K562 (cell line): ENCODE results near the gene NPDC1. TPM values are rescaled to one million over a fixed set of nuclear protein-coding genes. Genes with fewer than 3 reads are reported as not detected.

Experiments used
- ATAC-seq: fragments of 200-7000 bp; cut with Tn5 transposase; 3 replicates; pipeline ENCODE4 v1.9.1; 2020; ENCODE audit warnings: moderate library complexity
- BruUV-seq: library from RNA; stranded (reverse); fragments of 400-500 nt; replicated peaks from 2 replicates; lab custom pipeline; 2021; lab: Mats Ljungman, UMichigan
- CTCF ChIA-PET: fragments of 300-600 bp; formaldehyde crosslinking; extraction: SDS; loops from one replicate; lab custom pipeline; 2021; ENCODE audit warnings: low intra/inter-chr PET ratio; lab: Yijun Ruan, JAX
- POLR2A ChIA-PET: fragments of 300-600, 350-650 bp; sonication (Branson Sonifier 250); formaldehyde crosslinking; extraction: SDS; loops from one replicate; lab custom pipeline; 2021; ENCODE audit warnings: antibody characterized with exemption, inconsistent platforms; lab: Yijun Ruan, JAX
- DNase-seq, 4 experiments: peaks; one replicate each; pipeline versions ENCODE4 v3.0.0 to v3.0.0-alpha.2; 2011 to 2018; ENCODE audit warnings: low spot score in 3 of 4, mixed read lengths in 3 of 4; ENCODE audit errors: extremely low read depth in 1 of 4
- FAIRE-seq: peaks from 2 replicates; lab custom pipeline; 2011; peaks lifted over from hg19 to GRCh38; lab: Jason Lieb, UNC
- H2AFZ ChIP-seq: 2 replicates; pipeline ENCODE4 v1.6.0; 2011; ENCODE audit warnings: low read depth, low read length, control low read depth, inconsistent platforms
- H3K27ac ChIP-seq: fragments of 200-600 bp; 3 replicates; pipeline ENCODE4 v1.8.0; 2011; ENCODE audit warnings: low read depth, mild to moderate bottlenecking, control low read depth, inconsistent platforms, low read length, moderate library complexity, mixed read lengths; ENCODE audit errors: extremely low read depth
- H3K27me3 ChIP-seq, 2 experiments: fragments of 300-600 bp in 1 of 2; 2 replicates in 1 of 2; 3 replicates in 1 of 2; pipeline versions ENCODE4 v1.6.0 to v1.8.0; 2011; ENCODE audit warnings: inconsistent platforms in 2 of 2, low read length in 2 of 2, mild to moderate bottlenecking in 1 of 2, mixed read lengths in 1 of 2, moderate library complexity in 1 of 2; ENCODE audit not compliant: control insufficient read depth in 2 of 2, insufficient read depth in 2 of 2
- H3K36me3 ChIP-seq: fragments of 300-600 bp; 3 replicates; pipeline ENCODE4 v1.8.0; 2011; ENCODE audit warnings: mild to moderate bottlenecking, low read length, inconsistent platforms; ENCODE audit not compliant: control insufficient read depth, insufficient read depth
- H3K4me1 ChIP-seq, 2 experiments: fragments of 200-600 bp in 1 of 2; replicated peaks in 1 of 2; 2 replicates in 1 of 2; 3 replicates in 1 of 2; pipeline versions ENCODE4 v1.5.1 to v1.8.0; 2011; ENCODE audit warnings: inconsistent platforms in 2 of 2, low read length in 2 of 2, mild to moderate bottlenecking in 1 of 2, mixed read lengths in 1 of 2, moderate library complexity in 1 of 2; ENCODE audit not compliant: control insufficient read depth in 2 of 2, insufficient read depth in 2 of 2
- H3K4me2 ChIP-seq: 2 replicates; pipeline ENCODE4 v1.6.1; 2011; ENCODE audit warnings: low read length, control low read depth, inconsistent platforms, mixed read lengths; ENCODE audit not compliant: insufficient read depth
- H3K4me3 ChIP-seq: fragments of 200-600 bp; sonication (generic), shearing (Covaris generic); 2 replicates; pipeline ENCODE4 v1.5.1; 2016; ENCODE audit warnings: control low read depth, inconsistent platforms
- H3K79me2 ChIP-seq: fragments of 200-600 bp; 3 replicates; pipeline ENCODE4 v1.8.0; 2011; ENCODE audit warnings: low read length, inconsistent platforms; ENCODE audit not compliant: control insufficient read depth, insufficient read depth
- H3K9ac ChIP-seq, 2 experiments: 2 replicates each; pipeline versions ENCODE4 v1.6.0 to v1.6.1; 2011; ENCODE audit warnings: low read depth in 2 of 2, low read length in 2 of 2, control low read depth in 1 of 2, inconsistent platforms in 1 of 2, mild to moderate bottlenecking in 1 of 2, mixed read lengths in 1 of 2; ENCODE audit not compliant: insufficient read depth in 1 of 2
- H3K9me1 ChIP-seq: one replicate; pipeline ENCODE4 v1.6.0; 2011; ENCODE audit warnings: inconsistent platforms, mild to moderate bottlenecking, low read length, moderate library complexity; ENCODE audit not compliant: control insufficient read depth, insufficient read depth
- H3K9me3 ChIP-seq: replicated peaks from 2 replicates; pipeline ENCODE4 v1.5.1; 2011; ENCODE audit warnings: low read depth, low read length, inconsistent platforms; ENCODE audit not compliant: control insufficient read depth, insufficient read depth
- H4K20me1 ChIP-seq: replicated peaks from 2 replicates; pipeline ENCODE4 v1.6.1; 2011; ENCODE audit warnings: low read length, inconsistent platforms, mixed read lengths; ENCODE audit not compliant: control insufficient read depth, insufficient read depth
- E2F3 ChIP-seq: fragments of 250-450 bp; sonication (Bioruptor Pico); IDR thresholded peaks from 2 replicates; pipeline ENCODE4 v1.4.0; 2020; ENCODE audit warnings: mild to moderate bottlenecking
- HDAC1 ChIP-seq, 2 experiments: fragments of 450-650 bp; IDR thresholded peaks; 2 replicates each; pipeline ENCODE4 v1.6.1; 2016 to 2017; ENCODE audit warnings: inconsistent platforms in 1 of 2, mild to moderate bottlenecking in 1 of 2, moderate library complexity in 1 of 2
- HNRNPLL ChIP-seq: fragments of 200-400 bp; formaldehyde crosslinking; IDR thresholded peaks from 2 replicates; pipeline ENCODE4 v1.6.1; 2017; ENCODE audit warnings: low read length, low read depth, mild to moderate bottlenecking; ENCODE audit not compliant: poor library complexity, severe bottlenecking
- KHSRP ChIP-seq: fragments of 450-650 bp; IDR thresholded peaks from 2 replicates; pipeline ENCODE4 v1.6.1; 2017
- KLF1 ChIP-seq: fragments of 450-650 bp; IDR thresholded peaks from 2 replicates; pipeline ENCODE4 v1.6.1; 2016; ENCODE audit warnings: missing genetic modification characterization, missing compliant biosample characterization
- PKNOX1 ChIP-seq: fragments of 450-650 bp; IDR thresholded peaks from 2 replicates; pipeline ENCODE4 v1.6.1; 2016
- POLR2G ChIP-seq: fragments of 200-400 bp; formaldehyde crosslinking; IDR thresholded peaks from 2 replicates; pipeline ENCODE4 v1.6.1; 2017; ENCODE audit warnings: low read depth, mild to moderate bottlenecking, antibody characterized with exemption, low read length, moderate library complexity
- RBFOX2 ChIP-seq: fragments of 200-400 bp; formaldehyde crosslinking; IDR thresholded peaks from 2 replicates; pipeline ENCODE4 v1.6.1; 2017; ENCODE audit warnings: low read depth, mild to moderate bottlenecking, low read length, moderate library complexity
- STAG1 ChIP-seq: sonication (generic); formaldehyde crosslinking; IDR thresholded peaks from 2 replicates; pipeline ENCODE4 v1.5.0; 2020; ENCODE audit warnings: missing genetic modification reagents, borderline replicate concordance
- YY1 ChIP-seq, 3 experiments: IDR thresholded peaks; 2 replicates each; pipeline ENCODE4 v1.6.1; 2011; ENCODE audit warnings: low read length in 2 of 3, mild to moderate bottlenecking in 2 of 3, moderate library complexity in 2 of 3, borderline replicate concordance in 1 of 3, control low read depth in 1 of 3, low read depth in 1 of 3; ENCODE audit not compliant: insufficient read depth in 3 of 3, insufficient replicate concordance in 2 of 3, control insufficient read depth in 1 of 3, insufficient read length in 1 of 3; ENCODE audit errors: extremely low read depth in 1 of 3
- ZNF668 ChIP-seq: fragments of 250-450 bp; sonication (Bioruptor Pico); IDR thresholded peaks from 2 replicates; pipeline ENCODE4 v1.8.0; 2022; ENCODE audit warnings: mild to moderate bottlenecking, inconsistent platforms
- ZNF764 ChIP-seq: fragments of 250-450 bp; sonication (Bioruptor Pico); IDR thresholded peaks from 2 replicates; pipeline ENCODE4 v1.4.0; 2020; ENCODE audit warnings: low read depth, mild to moderate bottlenecking, moderate library complexity
- WGBS: fragments of 100-300 bp; shearing (Covaris generic); methylation state at CpG from one replicate; pipeline ENCODE4 v1.1.6; 2016; ENCODE audit warnings: low coverage, mixed read lengths; ENCODE audit not compliant: insufficient coverage; ENCODE audit errors: missing lambda C conversion rate; 5-methylcytosine and 5-hydroxymethylcytosine counted together
- in situ Hi-C: fragments of 300-500 bp; cut with MboI; formaldehyde crosslinking; loops from 4 replicates; pipeline ENCODE4 v1.15.0; 2018; ENCODE audit warnings: inconsistent platforms, mixed read lengths
- intact Hi-C: fragments of 100-400 bp; cut with micrococcal nuclease; formaldehyde crosslinking; loops from 2 replicates; pipeline ENCODE4 v1.14.2; 2022
- polyA plus RNA-seq, 8 experiments: library from polyadenylated mRNA; depleted of rRNA in 4 of 8; stranded (reverse) in 5 of 8; unstranded in 3 of 8; fragments of >200 nt; fragmentation: Nextera tagmentation in 2 of 8; fragmentation: Illumina TruSeq in 1 of 8; extraction: Ambion mirVana in 2 of 8; extraction: Trizol in 1 of 8; gene quantifications; 2 replicates each; pipeline versions ENCODE4 v1.2.1 to v1.2.3, GENCODE V29; 2011 to 2014; ENCODE audit warnings: inconsistent platforms in 1 of 8, missing spikeins in 1 of 8
- total RNA-seq, 7 experiments: library from RNA; depleted of rRNA in 6 of 7; stranded (reverse); fragments of >200 nt in 6 of 7; fragmentation: Illumina TruSeq in 2 of 7; extraction: Trizol in 2 of 7; gene quantifications; 2 replicates each; pipeline versions ENCODE4 v1.2.1 to v1.2.3, GENCODE V29; 2011 to 2021; ENCODE audit warnings: low replicate concordance in 1 of 7
- TF ChIP-seq, protein P1 (sequence below): sonication (generic); formaldehyde crosslinking; IDR thresholded peaks from 2 replicates; pipeline ENCODE4 v1.9.0; 2022; ENCODE audit warnings: mild to moderate bottlenecking, missing genetic modification reagents
- TF ChIP-seq, protein P2 (sequence below): fragments of 250-450 bp; sonication (Bioruptor Pico); IDR thresholded peaks from 2 replicates; pipeline ENCODE4 v1.6.1; 2021; ENCODE audit warnings: mild to moderate bottlenecking
- TF ChIP-seq, protein P3 (sequence below): sonication (generic); formaldehyde crosslinking; IDR thresholded peaks from 2 replicates; pipeline ENCODE4 v1.8.0; 2022; ENCODE audit warnings: mild to moderate bottlenecking, low read depth, missing genetic modification reagents

The NPDC1 gene
- total and polyA plus RNA-seq, 9 of the 15 experiments (the other 6 are each of a cell fraction or from before 2014, with no cell fraction given), result 0.06 to 2.1 (median 0.53) TPM; not detected in 3

GRCh38 chr9:137068539-137069507 lies 22.8 kb upstream of the NPDC1 start:
- Histone ChIP-seq H3K4me3 (peak overlapping the region; percentile 65), H4K20me1 (peaks cover 19% of the 10 kb centered on the region), H3K79me2 (peaks cover 39% of the 10 kb centered on the region), H3K36me3 (peaks cover 37% of the 10 kb centered on the region; the same call in 2 of the 3 replicates), H3K27me3 (no peaks in the 10 kb centered on the region), H3K9me1 (peaks cover 8% of the 10 kb centered on the region), H3K9ac (peak overlapping the region; percentile 86 to 94; a peak in 3 of 4 replicates), H3K9me3 (no peaks in the 10 kb centered on the region), H2AFZ (no peak overlapping the region), H3K4me1 (peaks cover 32 to 83% of the 10 kb centered on the region in 2 experiments), H3K27ac (peak overlapping the region; percentile 4; the same call in 2 of the 3 replicates), H3K4me2 (peak overlapping the region; percentile 91)
- in situ Hi-C loops (no loop called here), intact Hi-C loops (loop anchor here (2.0 kb wide), 1 partner anchor 18 kb away; the partner anchor contains the start of gene MAN1B1)
- 52% methylated on average over 14 of the region's 17 CpGs for WGBS
- no peak for FAIRE-seq
- ChIA-PET POLR2A (interaction anchor here (0.9 to 2.5 kb wide), 6 partner anchors 10 to 156 kb away, joined by 4 to 14 read pairs (median 6); partner anchors contain the start of genes ENTPD2 and MAN1B1), CTCF (interaction anchor here (0.6 to 0.9 kb wide), 3 partner anchors 23 to 831 kb away, joined by 3 to 5 read pairs (median 4); partner anchors contain the start of gene NPDC1)
- ATAC-seq, result no peak
- TSS peak; percentile 39 for BruUV-seq
- DNase-seq, result no peak
- no peak for TF ChIP-seq HNRNPLL
- TF ChIP-seq KLF1 (tag), result no peak
- no peak for TF ChIP-seq E2F3 (CRISPR knock-in tag)
- TF ChIP-seq, protein P1, sequence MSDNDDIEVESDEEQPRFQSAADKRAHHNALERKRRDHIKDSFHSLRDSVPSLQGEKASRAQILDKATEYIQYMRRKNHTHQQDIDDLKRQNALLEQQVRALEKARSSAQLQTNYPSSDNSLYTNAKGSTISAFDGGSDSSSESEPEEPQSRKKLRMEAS (CRISPR knock-in tag), result peak; percentile 45
- TF ChIP-seq KHSRP, result no peak
- TF ChIP-seq ZNF764 (CRISPR knock-in tag), result no peak
- TF ChIP-seq POLR2G, result peak; percentile 48
- peak; percentile 82 for TF ChIP-seq PKNOX1
- TF ChIP-seq STAG1 (CRISPR knock-in tag), result 0 out of 2 replicates have a peak, but pooled peaks have one; percentile 25
- peak; percentile 38; the same call in 1 of the 2 replicates for TF ChIP-seq RBFOX2
- TF ChIP-seq ZNF668, result no peak
- TF ChIP-seq, protein P2, sequence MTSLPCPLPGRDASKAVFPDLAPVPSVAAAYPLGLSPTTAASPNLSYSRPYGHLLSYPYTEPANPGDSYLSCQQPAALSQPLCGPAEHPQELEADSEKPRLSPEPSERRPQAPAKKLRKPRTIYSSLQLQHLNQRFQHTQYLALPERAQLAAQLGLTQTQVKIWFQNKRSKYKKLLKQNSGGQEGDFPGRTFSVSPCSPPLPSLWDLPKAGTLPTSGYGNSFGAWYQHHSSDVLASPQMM (CRISPR knock-in tag), result no peak
- no peak for TF ChIP-seq YY1 (IDR thresholded peaks at IDR 0.05; ENCODE audit: borderline replicate concordance in 1 of 3, control insufficient read depth in 1 of 3, extremely low read depth in 1 of 3, insufficient read depth in 3 of 3, insufficient read length in 1 of 3, insufficient replicate concordance in 2 of 3, low read depth in 1 of 3, low read length in 2 of 3)
- peak in 1 of 2 experiments; percentile 9; a peak in 1 of 4 replicates for TF ChIP-seq HDAC1 (IDR thresholded peaks at IDR 0.05)
- TF ChIP-seq, protein P3, sequence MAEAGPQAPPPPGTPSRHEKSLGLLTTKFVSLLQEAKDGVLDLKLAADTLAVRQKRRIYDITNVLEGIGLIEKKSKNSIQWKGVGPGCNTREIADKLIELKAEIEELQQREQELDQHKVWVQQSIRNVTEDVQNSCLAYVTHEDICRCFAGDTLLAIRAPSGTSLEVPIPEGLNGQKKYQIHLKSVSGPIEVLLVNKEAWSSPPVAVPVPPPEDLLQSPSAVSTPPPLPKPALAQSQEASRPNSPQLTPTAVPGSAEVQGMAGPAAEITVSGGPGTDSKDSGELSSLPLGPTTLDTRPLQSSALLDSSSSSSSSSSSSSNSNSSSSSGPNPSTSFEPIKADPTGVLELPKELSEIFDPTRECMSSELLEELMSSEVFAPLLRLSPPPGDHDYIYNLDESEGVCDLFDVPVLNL (CRISPR knock-in tag), result no peak
